ENCODE results near the gene G6PC1. TPM values are rescaled to one million over a fixed set of nuclear protein-coding genes. Genes with fewer than 3 reads are reported as not detected.

Gene G6PC1
- not detected in 5 replicates for total RNA-seq (2022; extraction: Qiagen RNA extraction)

DNA sequence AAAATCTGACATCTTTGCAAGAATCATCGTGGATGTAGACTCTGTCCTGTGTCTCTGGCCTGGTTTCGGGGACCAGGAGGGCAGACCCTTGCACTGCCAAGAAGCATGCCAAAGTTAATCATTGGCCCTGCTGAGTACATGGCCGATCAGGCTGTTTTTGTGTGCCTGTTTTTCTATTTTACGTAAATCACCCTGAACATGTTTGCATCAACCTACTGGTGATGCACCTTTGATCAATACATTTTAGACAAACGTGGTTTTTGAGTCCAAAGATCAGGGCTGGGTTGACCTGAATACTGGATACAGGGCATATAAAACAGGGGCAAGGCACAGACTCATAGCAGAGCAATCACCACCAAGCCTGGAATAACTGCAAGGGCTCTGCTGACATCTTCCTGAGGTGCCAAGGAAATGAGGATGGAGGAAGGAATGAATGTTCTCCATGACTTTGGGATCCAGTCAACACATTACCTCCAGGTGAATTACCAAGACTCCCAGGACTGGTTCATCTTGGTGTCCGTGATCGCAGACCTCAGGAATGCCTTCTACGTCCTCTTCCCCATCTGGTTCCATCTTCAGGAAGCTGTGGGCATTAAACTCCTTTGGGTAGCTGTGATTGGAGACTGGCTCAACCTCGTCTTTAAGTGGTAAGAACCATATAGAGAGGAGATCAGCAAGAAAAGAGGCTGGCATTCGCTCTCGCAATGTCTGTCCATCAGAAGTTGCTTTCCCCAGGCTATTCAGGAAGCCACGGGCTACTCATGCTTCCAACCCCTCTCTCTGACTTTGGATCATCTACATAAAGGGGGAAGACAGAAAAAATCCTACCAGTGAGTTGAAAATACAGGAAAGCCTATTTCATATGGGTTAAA lies at the start of gene G6PC1:
Gene G6PC1, plus strand, starts transcription at position 340 of the 872 bp plus-strand sequence. Its CDS starts 78 bp downstream, at position 418.

DNA sequence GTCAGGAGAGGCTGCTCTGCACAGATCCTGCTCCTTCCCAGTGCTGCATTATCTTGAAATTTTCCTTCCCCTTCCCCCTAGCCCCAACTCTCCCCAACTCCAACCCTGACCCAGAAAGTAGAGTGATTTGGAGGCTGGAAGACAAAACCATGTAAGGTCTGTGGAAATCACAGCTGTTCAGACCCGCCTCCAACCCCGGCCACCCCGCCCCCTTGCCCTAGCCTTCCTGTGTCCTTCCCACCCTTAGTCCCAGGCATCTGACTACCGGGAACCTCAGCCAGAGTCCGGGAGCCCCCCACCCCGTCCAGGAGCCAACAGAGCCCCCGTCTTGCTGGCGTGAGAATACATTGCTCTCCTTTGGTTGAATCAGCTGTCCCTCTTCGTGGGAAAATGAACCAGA lies 49.6 kb upstream of the G6PC1 start, which contains the start of gene AOC3:
Gene AOC3, plus strand, starts transcription at position 246 of the 400 bp plus-strand sequence. Its CDS starts 145 bp downstream, at position 391.

Other genes with a start within 250 kb of the G6PC1 start
- 18.7 to 28.7 TPM (median 25.2 TPM) in 5 replicates for gene TUBG2, start 241.5 kb upstream of the G6PC1 start, total RNA-seq (2022; extraction: Qiagen RNA extraction)
- gene PLEKHH3, start 223.8 kb upstream of the G6PC1 start, total RNA-seq (2022; extraction: Qiagen RNA extraction), result 13.0 to 22.6 TPM (median 19.9 TPM) in 5 replicates
- 0.27 to 0.56 TPM (median 0.40 TPM) in 5 replicates for gene CCR10, start 219.0 kb upstream of the G6PC1 start, total RNA-seq (2022; extraction: Qiagen RNA extraction)
- 4.9 to 7.4 TPM (median 6.8 TPM) in 5 replicates for gene CNTNAP1, start 218.3 kb upstream of the G6PC1 start, total RNA-seq (2022; extraction: Qiagen RNA extraction)
- gene EZH1, start 155.8 kb upstream of the G6PC1 start, total RNA-seq (2022; extraction: Qiagen RNA extraction), result 9.9 to 13.1 TPM (median 11.4 TPM) in 5 replicates
- gene RAMP2, start 139.6 kb upstream of the G6PC1 start, total RNA-seq (2022; extraction: Qiagen RNA extraction), result 0.75 to 1.2 TPM (median 1.1 TPM) in 5 replicates
- gene VPS25, start 127.3 kb upstream of the G6PC1 start, total RNA-seq (2022; extraction: Qiagen RNA extraction), result 122 to 140 TPM (median 127 TPM) in 5 replicates
- 0.58 to 1.4 TPM (median 1.3 TPM) in 5 replicates for gene WNK4, start 120.2 kb upstream of the G6PC1 start, total RNA-seq (2022; extraction: Qiagen RNA extraction)
- gene COA3, start 102.1 kb upstream of the G6PC1 start, total RNA-seq (2022; extraction: Qiagen RNA extraction), result 123 to 146 TPM (median 132 TPM) in 5 replicates
- 0.05 to 0.17 TPM (median 0.07 TPM) in 4 of 5 replicates, not detected in the other for gene CNTD1, start 101.9 kb upstream of the G6PC1 start, total RNA-seq (2022; extraction: Qiagen RNA extraction)
- 75.6 to 100 TPM (median 79.7 TPM) in 5 replicates for gene BECN1, start 76.5 kb upstream of the G6PC1 start, total RNA-seq (2022; extraction: Qiagen RNA extraction)
- 217 to 301 TPM (median 236 TPM) in 5 replicates for gene PSME3, start 67.4 kb upstream of the G6PC1 start, total RNA-seq (2022; extraction: Qiagen RNA extraction)
- gene AOC2, start 56.2 kb upstream of the G6PC1 start, total RNA-seq (2022; extraction: Qiagen RNA extraction), result 2.0 to 2.4 TPM (median 2.1 TPM) in 5 replicates
- 1.1 to 2.3 TPM (median 1.2 TPM) in 5 replicates for gene AOC3, start 49.6 kb upstream of the G6PC1 start, total RNA-seq (2022; extraction: Qiagen RNA extraction)
- 53.3 to 63.0 TPM (median 57.0 TPM) in 5 replicates for gene AARSD1, start 63.7 kb downstream of the G6PC1 start, total RNA-seq (2022; extraction: Qiagen RNA extraction)
- gene PTGES3L, start 79.3 kb downstream of the G6PC1 start, total RNA-seq (2022; extraction: Qiagen RNA extraction), result 0.67 to 1.4 TPM (median 1.2 TPM) in 5 replicates
- 19.7 to 21.0 TPM (median 20.7 TPM) in 5 replicates for gene RUNDC1, start 79.8 kb downstream of the G6PC1 start, total RNA-seq (2022; extraction: Qiagen RNA extraction)
- gene RPL27, start 97.6 kb downstream of the G6PC1 start, total RNA-seq (2022; extraction: Qiagen RNA extraction), result 2,812 to 3,317 TPM (median 2,997 TPM) in 5 replicates
- gene IFI35, start 106.0 kb downstream of the G6PC1 start, total RNA-seq (2022; extraction: Qiagen RNA extraction), result 17.4 to 21.8 TPM (median 18.7 TPM) in 5 replicates
- gene VAT1, start 121.6 kb downstream of the G6PC1 start, total RNA-seq (2022; extraction: Qiagen RNA extraction), result 209 to 246 TPM (median 236 TPM) in 5 replicates
- gene RND2, start 124.4 kb downstream of the G6PC1 start, total RNA-seq (2022; extraction: Qiagen RNA extraction), result 0.13 to 0.22 TPM (median 0.15 TPM) in 5 replicates
- 20.3 to 28.5 TPM (median 26.2 TPM) in 5 replicates for gene BRCA1, start 224.6 kb downstream of the G6PC1 start, total RNA-seq (2022; extraction: Qiagen RNA extraction)